Trophoblast cell (in vitro differentiated cells and primary cell): ENCODE data around the gene LLGL2.

Source experiments
- DNase-seq, 2 donors: peaks; one replicate each; pipeline ENCODE4 v3.0.0-alpha.2; 2016
- H2AFZ ChIP-seq: 2 replicates; pipeline ENCODE4 v1.6.1; 2013; ENCODE audit warnings: low read length, moderate library complexity, mild to moderate bottlenecking; ENCODE audit not compliant: insufficient read depth, poor library complexity
- H2AK5ac ChIP-seq: 2 replicates; pipeline ENCODE4 v1.6.1; 2013; ENCODE audit warnings: mild to moderate bottlenecking, low read length
- H2BK120ac ChIP-seq: 2 replicates; pipeline ENCODE4 v1.6.1; 2013; ENCODE audit warnings: low read length, mild to moderate bottlenecking, moderate library complexity; ENCODE audit not compliant: insufficient read depth, poor library complexity
- H2BK12ac ChIP-seq: 2 replicates; pipeline ENCODE4 v1.6.1; 2013; ENCODE audit warnings: mild to moderate bottlenecking, low read length, moderate library complexity
- H2BK5ac ChIP-seq: 2 replicates; pipeline ENCODE4 v1.6.1; 2013; ENCODE audit warnings: low read length, low read depth, moderate library complexity, mild to moderate bottlenecking; ENCODE audit not compliant: poor library complexity
- H3K14ac ChIP-seq: 2 replicates; pipeline ENCODE4 v1.6.1; 2013; ENCODE audit warnings: mild to moderate bottlenecking, low read length
- H3K18ac ChIP-seq: 2 replicates; pipeline ENCODE4 v1.6.1; 2013; ENCODE audit warnings: mild to moderate bottlenecking, low read length
- H3K23ac ChIP-seq: 2 replicates; pipeline ENCODE4 v1.6.1; 2013; ENCODE audit warnings: low read length
- H3K27ac ChIP-seq: 2 replicates; pipeline ENCODE4 v1.5.1; 2013; ENCODE audit warnings: low read depth, mild to moderate bottlenecking, inconsistent platforms, low read length, moderate library complexity
- H3K27me3 ChIP-seq: 2 replicates; pipeline ENCODE4 v1.6.1; 2013; ENCODE audit warnings: inconsistent platforms, mild to moderate bottlenecking, low read length, moderate library complexity; ENCODE audit not compliant: insufficient read depth
- H3K36me3 ChIP-seq, 2 experiments: 1 replicate in 1 of 2; 2 replicates in 1 of 2; pipeline ENCODE4 v1.6.1; 2013; ENCODE audit warnings: low read length in 2 of 2, mild to moderate bottlenecking in 2 of 2, moderate library complexity in 1 of 2; ENCODE audit not compliant: insufficient read depth in 2 of 2, control insufficient read depth in 1 of 2
- H3K4ac ChIP-seq: 2 replicates; pipeline ENCODE4 v1.6.1; 2013; ENCODE audit warnings: low read depth, mild to moderate bottlenecking, low read length, moderate library complexity
- H3K4me1 ChIP-seq, 2 experiments: 1 replicate in 1 of 2; 2 replicates in 1 of 2; pipeline ENCODE4 v1.6.1; 2013; ENCODE audit warnings: low read length in 2 of 2, mild to moderate bottlenecking in 2 of 2, moderate library complexity in 1 of 2; ENCODE audit not compliant: insufficient read depth in 2 of 2, control insufficient read depth in 1 of 2
- H3K4me2 ChIP-seq: 2 replicates; pipeline ENCODE4 v1.6.1; 2013; ENCODE audit warnings: inconsistent platforms, mild to moderate bottlenecking, low read length, moderate library complexity
- H3K4me3 ChIP-seq: 2 replicates; pipeline ENCODE4 v1.5.1; 2013; ENCODE audit warnings: mild to moderate bottlenecking, low read depth, low read length, inconsistent platforms
- H3K79me1 ChIP-seq: one replicate; pipeline ENCODE4 v1.6.1; 2013; ENCODE audit warnings: low read length
- H3K79me2 ChIP-seq: 2 replicates; pipeline ENCODE4 v1.6.1; 2013; ENCODE audit warnings: low read length, mild to moderate bottlenecking; ENCODE audit not compliant: control insufficient read depth, insufficient read depth, poor library complexity
- H3K9ac ChIP-seq: 2 replicates; pipeline ENCODE4 v1.6.1; 2013; ENCODE audit warnings: mild to moderate bottlenecking, low read length
- H3K9me3 ChIP-seq: 2 replicates; pipeline ENCODE4 v1.6.1; 2013; ENCODE audit warnings: low read depth, mild to moderate bottlenecking, control low read depth, inconsistent platforms, low read length; ENCODE audit not compliant: insufficient read depth
- H4K12ac ChIP-seq: 2 replicates; pipeline ENCODE4 v1.6.1; 2013; ENCODE audit warnings: low read depth, mild to moderate bottlenecking, low read length, moderate library complexity
- H4K8ac ChIP-seq: 2 replicates; pipeline ENCODE4 v1.6.1; 2013; ENCODE audit warnings: low read depth, mild to moderate bottlenecking, low read length, moderate library complexity
- H4K91ac ChIP-seq: one replicate; pipeline ENCODE4 v1.6.1; 2013; ENCODE audit warnings: low read depth, mild to moderate bottlenecking, low read length, moderate library complexity
- WGBS: extraction: QIAGEN DNeasy Blood & Tissue Kit; methylation state at CpG from one replicate; pipeline ENCODE4 v1.1.7; 2013; ENCODE audit warnings: missing lambda C conversion rate; ENCODE audit not compliant: insufficient read length, insufficient coverage; ENCODE audit errors: extremely low coverage; 5-methylcytosine and 5-hydroxymethylcytosine counted together

The LLGL2 gene

DNA sequence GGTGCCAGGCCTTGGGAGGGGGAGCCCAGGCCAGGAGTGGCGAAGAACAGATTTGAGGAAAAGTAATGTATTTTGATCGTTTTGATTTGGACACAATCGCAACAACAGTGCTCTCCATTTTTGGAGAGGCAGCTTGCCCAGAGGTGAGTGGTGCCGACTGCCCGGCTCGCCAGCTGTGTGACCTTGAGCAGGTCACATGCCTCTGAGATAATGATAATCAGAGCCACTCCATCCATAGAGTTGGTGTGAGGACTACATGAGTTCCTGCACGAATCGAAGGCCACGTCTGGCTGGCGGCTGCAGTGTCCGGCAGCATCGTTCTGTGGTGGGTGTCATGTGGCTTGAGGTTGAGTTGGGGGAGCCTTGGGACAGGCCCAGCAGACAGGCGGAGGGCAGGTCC, 20.7 kb downstream of the LLGL2 start:
- Histone ChIP-seq H2BK120ac (no peak overlapping the region), H2BK12ac (no peak overlapping the region), H3K18ac (no peak overlapping the region), H4K8ac (no peak overlapping the region), H3K36me3 (no peaks in the 10 kb centered on the region), H3K4me3 (no peak overlapping the region), H2BK5ac (no peak overlapping the region), H3K4me2 (no peak overlapping the region), H4K91ac (no peak overlapping the region), H3K4ac (no peak overlapping the region), H3K9me3 (no peaks in the 10 kb centered on the region), H3K79me2 (no peaks in the 10 kb centered on the region), H3K27ac (no peak overlapping the region), H3K9ac (no peak overlapping the region), H4K12ac (no peak overlapping the region), H3K14ac (no peak overlapping the region), H2AK5ac (no peak overlapping the region), H3K23ac (no peak overlapping the region), H3K27me3 (no peaks in the 10 kb centered on the region), H3K4me1 (peaks cover 19 to 51% of the 10 kb centered on the region in 2 experiments), H3K79me1 (peaks cover 7% of the 10 kb centered on the region), H2AFZ (no peak overlapping the region)
- no peak for DNase-seq
- WGBS = no CpG with 5 or more reads among the region's 13 CpGs

GRCh38 chr17:75547091-75547490, 21.6 kb downstream of the LLGL2 start:
- Histone ChIP-seq H2AK5ac (no peak overlapping the region), H3K4me3 (no peak overlapping the region), H3K4me1 (peaks cover 21 to 51% of the 10 kb centered on the region in 2 experiments), H3K23ac (no peak overlapping the region), H3K27me3 (no peaks in the 10 kb centered on the region), H2BK120ac (no peak overlapping the region), H3K9me3 (no peaks in the 10 kb centered on the region), H4K8ac (no peak overlapping the region), H3K79me1 (peaks cover 9% of the 10 kb centered on the region), H3K4ac (no peak overlapping the region), H3K4me2 (no peak overlapping the region), H3K18ac (no peak overlapping the region), H3K36me3 (peaks cover 0 to 2% of the 10 kb centered on the region in 2 experiments), H3K14ac (no peak overlapping the region), H2BK12ac (no peak overlapping the region), H3K79me2 (no peaks in the 10 kb centered on the region), H3K27ac (no peak overlapping the region), H2AFZ (no peak overlapping the region), H3K9ac (no peak overlapping the region), H4K91ac (no peak overlapping the region), H2BK5ac (no peak overlapping the region), H4K12ac (no peak overlapping the region)
- DNase-seq = peak in 1 of 2 donors; percentile 36
- no CpG with 5 or more reads among the region's 9 CpGs for WGBS

DNA sequence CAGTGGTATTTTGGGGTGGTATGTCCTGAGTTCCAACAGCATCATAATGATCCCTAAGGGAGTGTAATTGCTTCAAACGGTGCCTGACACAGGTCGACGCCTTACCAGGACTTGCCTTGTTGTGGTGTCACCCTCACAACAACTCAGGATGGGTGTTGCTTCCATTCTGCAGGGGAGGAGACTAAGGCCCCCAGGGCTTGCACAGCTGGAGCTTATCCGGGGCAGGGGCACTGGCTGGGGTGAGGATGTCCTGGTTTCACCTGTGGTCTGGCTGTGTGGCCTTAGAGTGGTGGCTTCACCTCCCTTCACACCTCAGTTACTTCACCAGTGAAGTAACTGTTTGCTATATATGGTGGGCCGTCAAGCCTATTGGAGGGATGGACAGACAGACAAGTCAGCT, 23.3 kb downstream of the LLGL2 start:
- H3K14ac ChIP-seq = no peak overlapping the region
- peak overlapping the region; percentile 25 for H3K4ac ChIP-seq
- peaks cover 0 to 2% of the 10 kb centered on the region in 2 experiments for H3K36me3 ChIP-seq
- no peak overlapping the region for H2BK120ac ChIP-seq
- no peaks in the 10 kb centered on the region for H3K9me3 ChIP-seq
- peak overlapping the region; percentile 16 for H2BK12ac ChIP-seq
- no peaks in the 10 kb centered on the region for H3K27me3 ChIP-seq
- peaks cover 17% of the 10 kb centered on the region for H3K79me1 ChIP-seq
- H3K9ac ChIP-seq = no peak overlapping the region
- H4K12ac ChIP-seq = no peak overlapping the region
- H2BK5ac ChIP-seq = no peak overlapping the region
- peak overlapping the region; percentile 42 for H3K18ac ChIP-seq
- no peaks in the 10 kb centered on the region for H3K79me2 ChIP-seq
- H2AK5ac ChIP-seq = peak overlapping the region; percentile 74
- H3K4me1 ChIP-seq = peaks cover 30 to 57% of the 10 kb centered on the region in 2 experiments
- H3K27ac ChIP-seq = peak overlapping the region; percentile 55
- H3K23ac ChIP-seq = no peak overlapping the region
- no peak overlapping the region for H3K4me3 ChIP-seq
- no peak overlapping the region for H2AFZ ChIP-seq
- DNase-seq = no peak
- WGBS = no CpG with 5 or more reads among the region's 5 CpGs
- H4K91ac ChIP-seq = no peak overlapping the region
- H3K4me2 ChIP-seq = no peak overlapping the region
- H4K8ac ChIP-seq = peak overlapping the region; percentile 48

DNA sequence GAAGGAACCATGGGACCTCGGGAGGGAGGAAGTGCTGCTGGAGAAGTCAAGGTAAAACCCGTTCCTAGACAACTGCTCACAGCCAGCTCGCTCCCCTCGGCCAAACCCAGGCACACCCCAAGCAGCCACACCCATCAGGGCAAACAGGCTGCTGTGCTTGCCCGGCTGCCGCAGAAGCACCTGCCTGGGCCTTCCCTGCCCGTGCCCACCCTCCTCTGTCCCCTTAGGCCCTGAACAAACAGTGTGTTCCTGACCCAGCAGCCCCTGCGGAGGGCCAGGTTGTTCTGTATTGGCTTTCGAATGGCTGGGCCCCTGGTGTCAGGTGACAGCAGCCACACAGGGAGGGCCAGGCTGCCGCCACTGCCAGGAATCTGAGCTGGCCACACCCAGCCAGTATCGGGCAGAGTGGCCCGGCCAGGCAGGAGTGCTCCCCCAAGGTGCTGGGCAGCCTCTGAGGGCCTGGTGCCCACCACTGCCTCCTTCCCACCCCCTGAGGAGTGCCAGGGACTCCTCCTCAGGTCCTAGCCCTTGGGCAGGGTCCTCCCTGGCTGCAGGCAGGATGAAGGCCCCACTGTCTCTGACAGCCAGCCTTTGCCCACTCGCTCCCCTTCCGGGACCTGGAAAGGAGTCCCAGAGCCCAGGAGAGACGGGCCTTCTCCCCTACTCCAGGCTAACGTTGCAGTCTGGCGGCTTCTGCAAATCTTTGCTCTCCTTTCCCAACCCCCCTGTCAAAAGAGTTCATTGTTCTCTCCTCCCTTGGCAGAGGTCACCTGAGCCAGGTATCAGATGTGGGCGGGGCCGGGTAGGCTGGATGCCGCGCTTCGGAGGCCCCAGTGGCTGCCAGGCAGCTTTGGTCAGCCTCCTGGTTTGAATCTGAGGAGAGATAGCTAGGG, 24.0 kb downstream of the LLGL2 start:
- Histone ChIP-seq H4K8ac (peak overlapping the region; percentile 48), H2AK5ac (peak overlapping the region; percentile 74), H3K27ac (peak overlapping the region; percentile 55), H3K36me3 (peaks cover 0 to 2% of the 10 kb centered on the region in 2 experiments), H3K4ac (peak overlapping the region; percentile 25), H3K18ac (peak overlapping the region; percentile 71), H3K4me2 (peak overlapping the region; percentile 0), H3K27me3 (no peaks in the 10 kb centered on the region), H3K9me3 (no peaks in the 10 kb centered on the region), H3K9ac (no peak overlapping the region), H3K4me1 (peaks cover 30 to 53% of the 10 kb centered on the region in 2 experiments), H2BK5ac (peak overlapping the region; percentile 45), H3K14ac (peak overlapping the region; percentile 79), H3K4me3 (no peak overlapping the region), H3K79me1 (peaks cover 17% of the 10 kb centered on the region), H2BK120ac (peak overlapping the region; percentile 35), H2BK12ac (peak overlapping the region; percentile 85), H4K12ac (no peak overlapping the region), H4K91ac (peak overlapping the region; percentile 75), H2AFZ (peak overlapping the region; percentile 32), H3K23ac (no peak overlapping the region), H3K79me2 (no peaks in the 10 kb centered on the region)
- DNase-seq = peak; percentile 17 to 45
- no CpG with 5 or more reads among the region's 22 CpGs for WGBS
